Colonic mucosa (tissue), 4 donors: Measurements from ENCODE around the gene AXIN1. TPM values are rescaled to one million over a fixed set of nuclear protein-coding genes. Genes with fewer than 3 reads are reported as not detected.
"Not testable (repeated sequence)": the region's sequence is repeated elsewhere in the genome, so short reads cannot be mapped to it uniquely, and the experiment has no call there.

Experiments
- DNase-seq: peaks from one replicate; pipeline ENCODE4 v3.0.0-alpha.2; 2020
- H3K27ac ChIP-seq: fragments of 200-600 bp; one replicate; pipeline ENCODE4 v1.8.0; 2021
- H3K27me3 ChIP-seq: fragments of 200-600 bp; one replicate; pipeline ENCODE4 v1.8.0; 2021
- H3K36me3 ChIP-seq: fragments of 200-600 bp; one replicate; pipeline ENCODE4 v1.8.0; 2021
- H3K4me1 ChIP-seq: fragments of 200-600 bp; one replicate; pipeline ENCODE4 v1.8.0; 2021; ENCODE audit warnings: mild to moderate bottlenecking
- H3K4me3 ChIP-seq: fragments of 200-600 bp; one replicate; pipeline ENCODE4 v1.8.0; 2021
- H3K9ac ChIP-seq, 2 donors: one replicate each; pipeline ENCODE4 v1.7.0; 2013; ENCODE audit warnings: control low read depth in 2 of 2, low read depth in 2 of 2, low read length in 2 of 2
- H3K9me3 ChIP-seq: fragments of 200-600 bp; one replicate; pipeline ENCODE4 v1.8.0; 2021
- intact Hi-C: fragments of 100-400 bp; cut with DNase I; formaldehyde crosslinking; loops from one replicate; pipeline ENCODE4 v1.14.1; 2022
- total RNA-seq, 2 donors: library from RNA; stranded (reverse); fragmentation: NEBNext Ultra II Directional in 1 of 2; extraction: Animal tissue kit (Norgen Biotek cat#: 25700) in 1 of 2; gene quantifications; one replicate each; pipeline ENCODE4 v1.2.1, GENCODE V29; 2021
- TF ChIP-seq, protein P1 (sequence below): fragments of 200-600 bp; IDR thresholded peaks from one replicate; pipeline ENCODE4 v1.8.0; 2022; ENCODE audit warnings: antibody characterized with exemption, mild to moderate bottlenecking
- donor health status: healthy.
- donor health status: DM: no; HTN: no; CAD: no.
- donor health status: DM: no; HTN: no; CAD: no.

AXIN1 gene
- total RNA-seq, 2 donors from 2014 or later = 33.4 to 34.3 TPM

DNA sequence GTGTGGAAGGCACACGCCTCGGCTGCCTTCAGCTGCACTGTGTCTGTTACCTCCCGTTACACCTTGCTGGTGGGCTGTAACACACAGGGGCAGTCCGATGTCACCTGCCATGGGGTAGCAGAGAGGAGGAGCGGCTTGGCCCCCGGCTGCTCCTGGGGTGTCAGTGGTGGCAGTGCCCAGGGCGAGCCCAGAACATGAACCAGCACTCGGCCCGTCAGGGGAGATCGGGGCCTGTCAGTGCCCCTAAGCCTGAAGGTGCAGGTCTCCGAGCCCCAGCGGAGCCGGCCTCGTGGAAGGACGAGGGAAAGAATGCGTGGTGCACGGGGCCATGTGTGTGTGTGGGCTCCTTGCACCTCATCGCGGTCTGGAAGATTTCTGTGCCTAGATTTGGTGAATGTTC is 92.2 kb downstream of the AXIN1 start:
- TF ChIP-seq, protein P1, sequence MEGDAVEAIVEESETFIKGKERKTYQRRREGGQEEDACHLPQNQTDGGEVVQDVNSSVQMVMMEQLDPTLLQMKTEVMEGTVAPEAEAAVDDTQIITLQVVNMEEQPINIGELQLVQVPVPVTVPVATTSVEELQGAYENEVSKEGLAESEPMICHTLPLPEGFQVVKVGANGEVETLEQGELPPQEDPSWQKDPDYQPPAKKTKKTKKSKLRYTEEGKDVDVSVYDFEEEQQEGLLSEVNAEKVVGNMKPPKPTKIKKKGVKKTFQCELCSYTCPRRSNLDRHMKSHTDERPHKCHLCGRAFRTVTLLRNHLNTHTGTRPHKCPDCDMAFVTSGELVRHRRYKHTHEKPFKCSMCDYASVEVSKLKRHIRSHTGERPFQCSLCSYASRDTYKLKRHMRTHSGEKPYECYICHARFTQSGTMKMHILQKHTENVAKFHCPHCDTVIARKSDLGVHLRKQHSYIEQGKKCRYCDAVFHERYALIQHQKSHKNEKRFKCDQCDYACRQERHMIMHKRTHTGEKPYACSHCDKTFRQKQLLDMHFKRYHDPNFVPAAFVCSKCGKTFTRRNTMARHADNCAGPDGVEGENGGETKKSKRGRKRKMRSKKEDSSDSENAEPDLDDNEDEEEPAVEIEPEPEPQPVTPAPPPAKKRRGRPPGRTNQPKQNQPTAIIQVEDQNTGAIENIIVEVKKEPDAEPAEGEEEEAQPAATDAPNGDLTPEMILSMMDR = no peak
- no peaks in the 10 kb centered on the region for H3K9me3 ChIP-seq
- no peak overlapping the region for H3K27ac ChIP-seq
- H3K27me3 ChIP-seq = no peaks in the 10 kb centered on the region
- H3K4me1 ChIP-seq = no peaks in the 10 kb centered on the region
- DNase-seq = no peak
- H3K4me3 ChIP-seq = no peak overlapping the region
- no peak overlapping the region for H3K9ac ChIP-seq
- intact Hi-C loops = no loop called here
- peaks cover 4% of the 10 kb centered on the region for H3K36me3 ChIP-seq

DNA sequence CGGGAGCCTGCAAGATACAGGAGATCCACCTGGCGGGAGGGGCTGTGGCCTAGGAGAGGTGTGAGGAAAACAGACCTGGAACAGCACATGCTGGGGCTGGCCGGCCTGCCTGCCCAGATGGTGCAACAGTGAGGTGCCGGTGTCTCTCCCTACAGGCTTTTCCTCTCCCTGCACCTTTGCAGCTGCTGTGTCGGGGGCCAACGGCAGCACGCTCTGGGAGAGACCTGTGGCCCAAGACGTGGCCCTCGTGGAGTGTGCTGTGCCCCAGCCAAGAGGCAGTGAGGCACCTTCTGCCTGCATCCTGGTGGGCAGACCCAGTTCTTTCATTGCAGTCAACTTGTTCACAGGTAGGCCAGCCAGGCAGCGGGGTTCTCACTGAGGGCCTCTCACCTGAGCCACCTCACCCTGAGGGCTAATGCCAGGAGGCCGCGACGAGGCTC is 92.7 kb downstream of the AXIN1 start:
- TF ChIP-seq, protein P1 = no peak
- peaks cover 4% of the 10 kb centered on the region for H3K36me3 ChIP-seq
- no peak overlapping the region for H3K4me3 ChIP-seq
- intact Hi-C loops = no loop called here
- H3K4me1 ChIP-seq = no peaks in the 10 kb centered on the region
- H3K27me3 ChIP-seq = no peaks in the 10 kb centered on the region
- H3K27ac ChIP-seq = no peak overlapping the region
- no peak overlapping the region for H3K9ac ChIP-seq
- no peaks in the 10 kb centered on the region for H3K9me3 ChIP-seq
- DNase-seq = no peak

DNA sequence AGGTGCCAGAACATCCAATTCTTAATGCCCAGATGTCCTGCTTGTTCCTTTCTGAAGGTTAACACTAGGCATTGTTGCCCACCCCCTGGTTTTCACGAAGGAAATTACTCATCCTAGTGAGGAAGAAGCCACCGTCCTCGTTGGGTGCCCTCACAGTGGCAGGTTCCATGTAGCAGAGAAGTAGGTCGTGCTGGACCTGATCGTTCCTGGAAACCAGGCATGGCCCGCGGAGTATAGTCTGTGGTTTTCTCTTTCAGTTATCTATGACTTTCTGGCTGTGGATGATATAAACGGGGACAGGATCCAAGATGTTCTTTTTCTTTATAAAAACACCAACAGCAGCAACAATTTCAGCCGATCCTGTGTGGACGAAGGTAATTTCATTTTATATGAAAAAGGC is 93.3 kb downstream of the AXIN1 start:
- H3K36me3 ChIP-seq = peaks cover 4% of the 10 kb centered on the region
- intact Hi-C loops = no loop called here
- TF ChIP-seq, protein P1 = no peak

DNA sequence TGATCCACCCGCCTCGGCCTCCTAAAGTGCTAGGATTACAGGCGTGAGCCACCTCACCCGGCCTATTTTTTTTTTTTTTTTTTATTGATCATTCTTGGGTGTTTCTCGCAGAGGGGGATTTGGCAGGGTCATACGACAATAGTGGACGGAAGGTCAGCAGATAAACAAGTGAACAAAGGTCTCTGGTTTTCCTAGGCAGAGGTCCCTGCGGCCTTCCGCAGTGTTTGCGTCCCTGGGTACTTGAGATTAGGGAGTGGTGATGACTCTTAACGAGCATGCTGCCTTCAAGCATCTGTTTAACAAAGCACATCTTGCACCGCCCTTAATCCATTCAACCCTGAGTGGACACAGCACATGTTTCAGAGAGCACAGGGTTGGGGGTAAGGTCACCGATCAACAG is 94.4 kb downstream of the AXIN1 start:
- H3K4me1 ChIP-seq, H3K9ac ChIP-seq, H3K9me3 ChIP-seq, H3K27me3 ChIP-seq, DNase-seq, intact Hi-C loops, H3K36me3 ChIP-seq, H3K4me3 ChIP-seq, H3K27ac ChIP-seq: not testable (repeated sequence)

More for the DNA sequence above, 93.3 kb downstream of the AXIN1 start:
- Histone ChIP-seq H3K4me3 (no peak overlapping the region), H3K27me3 (no peaks in the 10 kb centered on the region), H3K27ac (no peak overlapping the region), H3K9ac (no peak overlapping the region), H3K4me1 (peaks cover under 1% of the 10 kb centered on the region), H3K9me3 (no peaks in the 10 kb centered on the region)
- DNase-seq = no peak

DNA sequence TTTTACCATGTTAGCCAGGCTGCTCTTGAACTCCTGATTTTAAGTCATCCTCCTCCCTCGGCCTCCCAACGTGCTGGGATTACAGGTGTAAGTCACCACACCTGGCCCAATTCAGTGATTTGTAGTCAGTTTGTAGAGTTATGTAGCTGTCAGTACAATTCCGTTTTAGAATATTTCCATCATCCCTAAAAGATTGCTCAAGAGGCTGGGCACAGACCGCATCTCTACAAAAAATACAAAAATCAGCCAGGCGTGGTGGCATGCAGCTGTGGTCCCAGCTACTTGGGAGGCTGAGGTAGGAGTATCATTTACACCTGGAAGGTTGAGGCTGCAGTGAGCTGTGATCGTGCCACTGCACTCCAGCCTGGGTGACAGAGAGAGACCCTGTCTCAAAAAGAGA is 97.3 kb downstream of the AXIN1 start:
- TF ChIP-seq, protein P1 = no peak
- no peaks in the 10 kb centered on the region for H3K36me3 ChIP-seq

DNA sequence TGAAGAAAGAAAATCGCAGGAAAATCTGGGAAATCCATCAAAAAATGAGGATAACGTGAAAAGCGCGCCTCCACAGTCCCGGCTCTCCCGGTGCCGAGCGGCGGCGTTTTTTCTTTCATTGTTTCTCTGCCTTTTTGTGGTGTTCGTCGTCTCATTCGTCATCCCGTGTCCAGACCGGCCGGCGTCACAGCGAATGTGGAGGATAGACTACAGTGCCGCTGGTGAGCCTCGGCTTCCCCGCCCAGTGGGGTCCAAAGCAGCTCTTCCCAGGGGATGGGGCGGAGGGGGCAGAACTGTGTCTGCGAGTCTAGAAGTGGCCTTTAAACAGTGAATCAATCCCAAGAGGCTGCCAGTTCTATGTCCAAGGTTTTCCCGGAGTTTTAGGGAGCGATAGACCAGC is 98.1 kb downstream of the AXIN1 start:
- no peaks in the 10 kb centered on the region for H3K36me3 ChIP-seq
- DNase-seq = no peak

More for the DNA sequence above, 97.3 kb downstream of the AXIN1 start:
- Histone ChIP-seq H3K4me1 (peaks cover 9% of the 10 kb centered on the region), H3K4me3 (no peak overlapping the region), H3K9me3 (no peaks in the 10 kb centered on the region), H3K9ac (no peak overlapping the region), H3K27me3 (no peaks in the 10 kb centered on the region), H3K27ac (no peak overlapping the region)
- DNase-seq = no peak
- intact Hi-C loops = no loop called here

More for the DNA sequence above, 98.1 kb downstream of the AXIN1 start:
- intact Hi-C loops = no loop called here
- H3K9ac ChIP-seq = no peak overlapping the region
- H3K27ac ChIP-seq = no peak overlapping the region
- H3K4me1 ChIP-seq = peaks cover 9% of the 10 kb centered on the region
- TF ChIP-seq, protein P1 = no peak
- no peaks in the 10 kb centered on the region for H3K27me3 ChIP-seq
- H3K4me3 ChIP-seq = no peak overlapping the region
- H3K9me3 ChIP-seq = no peaks in the 10 kb centered on the region
